NCI-H2196 treated with DMSO at 0.1 percent for 48 hours (cell line): ENCODE measurements around the gene CFDP1.
"Not testable (repeated sequence)": the region's sequence is repeated elsewhere in the genome, so short reads cannot be mapped to it uniquely, and the experiment has no call there.

ENCODE experiments used
- DNase-seq: peaks from one replicate; lab custom pipeline; 2025; ENCODE audit not compliant: unreplicated experiment; lab: John Stamatoyannopoulos, UW

The CFDP1 gene

DNA sequence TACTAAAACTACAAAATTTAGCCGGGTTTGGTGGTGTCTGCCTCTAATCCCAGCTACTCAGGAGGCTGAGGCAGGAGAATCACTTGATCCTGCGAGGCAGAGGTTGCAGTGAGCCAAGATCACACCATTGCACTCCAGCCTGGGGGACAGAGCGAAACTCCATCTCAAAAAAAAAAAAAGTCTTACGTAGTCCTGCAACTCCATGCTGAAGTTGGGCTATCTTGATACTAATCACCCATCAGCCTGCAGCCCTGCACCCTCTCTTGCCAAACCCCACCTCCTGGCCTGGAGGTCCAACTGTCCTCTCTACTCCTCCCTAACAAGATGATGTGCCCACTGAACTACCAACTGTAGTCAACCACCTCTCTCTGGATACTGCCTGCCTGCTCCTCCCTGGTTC is 26.4 kb upstream of the CFDP1 start:
- no peak for DNase-seq

DNA sequence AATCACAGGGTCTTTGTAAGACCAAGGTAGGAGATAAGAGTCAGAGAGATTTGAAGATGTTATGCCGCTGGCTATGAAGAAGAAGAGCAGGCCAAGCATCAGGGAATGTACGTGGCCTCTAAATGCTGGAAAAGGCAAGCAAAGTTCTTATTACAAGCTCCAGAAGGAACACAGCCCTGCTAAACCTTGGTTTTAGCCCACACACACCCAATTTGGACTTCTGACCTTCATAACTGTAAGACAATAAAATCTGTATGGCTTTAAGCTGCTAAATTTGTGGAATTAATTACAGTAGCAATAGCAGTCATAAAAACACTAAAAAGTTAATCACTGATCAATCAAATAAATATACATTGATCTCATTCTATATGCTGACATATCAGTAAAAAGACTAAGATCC is 25.1 kb upstream of the CFDP1 start:
- no peak for DNase-seq

DNA sequence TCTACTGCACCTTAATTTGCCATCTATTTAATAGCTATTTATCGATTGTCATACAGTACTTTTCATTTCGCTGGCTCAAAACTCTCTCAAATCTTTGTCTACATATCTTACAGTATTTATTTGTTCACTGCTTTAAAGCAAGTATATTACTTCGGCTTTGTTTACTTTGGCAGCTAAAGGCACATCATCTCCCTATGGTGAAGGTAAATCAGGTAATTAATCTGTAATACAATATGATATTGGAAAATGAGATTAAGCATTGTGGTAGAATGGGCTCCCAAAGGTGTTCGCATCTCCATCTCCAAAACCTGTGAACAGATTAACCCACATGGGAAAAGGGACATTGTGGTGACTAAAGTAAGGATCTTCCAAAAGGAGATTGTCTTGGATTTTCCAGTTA is 24.7 kb upstream of the CFDP1 start:
- no peak for DNase-seq

DNA sequence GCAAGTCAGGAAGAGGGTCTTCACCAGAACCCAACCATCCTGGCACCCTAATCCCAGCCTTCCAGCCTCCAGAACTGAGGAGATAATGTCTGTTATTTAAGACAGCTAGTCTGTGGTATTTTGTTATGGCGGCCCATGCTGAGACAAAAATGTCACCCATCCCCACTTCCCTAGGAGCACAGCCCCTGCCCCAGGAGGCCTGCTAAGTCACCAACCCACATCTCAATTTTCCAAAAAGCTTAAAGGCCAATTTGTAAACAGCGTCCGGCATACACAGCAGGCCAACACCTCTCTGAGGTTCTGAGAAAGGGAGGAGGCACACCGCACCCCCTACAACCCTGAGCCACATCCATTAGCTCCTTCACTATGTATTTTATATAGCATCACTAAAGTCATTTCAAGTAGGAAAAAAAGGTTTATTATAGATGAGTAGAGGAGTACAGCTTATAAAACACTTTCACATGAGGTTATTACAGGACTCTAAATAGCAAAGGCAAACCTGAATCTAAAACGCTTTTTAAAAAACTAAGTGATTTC is 24.2 kb upstream of the CFDP1 start:
- DNase-seq: no peak

DNA sequence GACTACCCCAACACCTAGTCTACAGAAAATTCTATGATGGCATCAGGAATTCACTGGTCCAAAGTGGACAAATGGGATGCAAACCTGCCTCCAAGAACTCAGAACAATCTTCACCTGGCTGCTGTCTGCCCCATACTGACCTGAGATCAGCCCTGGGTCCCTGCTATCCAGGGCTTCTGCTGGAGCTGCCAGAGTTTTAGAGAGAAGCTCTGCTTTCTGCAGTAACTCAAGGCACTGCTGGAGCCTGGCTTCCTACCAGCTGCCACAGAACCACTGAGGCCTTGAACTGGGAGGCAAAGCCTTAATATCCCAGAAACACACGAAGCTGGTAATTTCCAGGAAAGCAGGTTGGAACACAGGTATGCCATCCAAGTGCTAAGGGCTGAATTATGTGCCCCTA is 23.7 kb upstream of the CFDP1 start:
- DNase-seq: no peak

DNA sequence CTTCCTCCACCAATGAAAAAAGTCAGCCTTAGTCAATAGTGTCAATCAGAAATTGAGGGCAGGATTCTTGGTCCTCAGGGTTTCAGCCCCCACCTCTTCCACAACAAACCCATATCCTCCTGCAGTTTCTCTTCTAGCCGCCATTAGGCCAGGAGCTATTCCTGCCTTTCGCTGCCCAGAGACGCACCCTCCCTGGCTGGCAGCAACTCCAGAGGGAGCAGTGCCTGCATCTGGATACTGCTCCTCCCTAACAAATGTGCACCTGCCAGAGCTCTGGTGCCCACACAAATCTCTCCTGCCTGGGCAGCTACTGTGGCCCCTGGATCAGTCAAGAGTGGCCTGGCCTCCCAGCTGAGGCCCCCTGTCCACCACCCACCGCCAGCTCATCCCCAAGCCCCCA is 23.2 kb upstream of the CFDP1 start:
- not testable (repeated sequence) for DNase-seq

DNA sequence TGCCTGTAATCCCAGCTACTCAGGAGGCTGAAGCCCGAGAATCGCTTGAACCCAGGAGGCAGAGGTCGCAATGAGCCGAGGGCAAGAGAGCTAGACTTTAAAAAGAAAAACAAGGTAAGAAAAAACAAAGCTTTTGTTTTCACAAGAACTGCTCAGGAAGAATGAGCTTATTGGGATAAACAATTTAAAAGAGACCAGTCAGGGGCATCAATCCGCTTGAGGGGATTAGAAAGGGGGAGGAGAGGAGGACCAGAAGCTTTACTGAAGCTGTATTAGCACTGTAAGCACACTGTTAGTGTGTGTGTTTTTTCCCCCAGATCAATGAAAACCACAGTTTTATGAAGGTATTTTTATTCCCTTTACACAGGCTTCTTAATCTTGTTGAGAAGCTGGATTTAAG is 22.4 kb upstream of the CFDP1 start:
- no peak for DNase-seq

DNA sequence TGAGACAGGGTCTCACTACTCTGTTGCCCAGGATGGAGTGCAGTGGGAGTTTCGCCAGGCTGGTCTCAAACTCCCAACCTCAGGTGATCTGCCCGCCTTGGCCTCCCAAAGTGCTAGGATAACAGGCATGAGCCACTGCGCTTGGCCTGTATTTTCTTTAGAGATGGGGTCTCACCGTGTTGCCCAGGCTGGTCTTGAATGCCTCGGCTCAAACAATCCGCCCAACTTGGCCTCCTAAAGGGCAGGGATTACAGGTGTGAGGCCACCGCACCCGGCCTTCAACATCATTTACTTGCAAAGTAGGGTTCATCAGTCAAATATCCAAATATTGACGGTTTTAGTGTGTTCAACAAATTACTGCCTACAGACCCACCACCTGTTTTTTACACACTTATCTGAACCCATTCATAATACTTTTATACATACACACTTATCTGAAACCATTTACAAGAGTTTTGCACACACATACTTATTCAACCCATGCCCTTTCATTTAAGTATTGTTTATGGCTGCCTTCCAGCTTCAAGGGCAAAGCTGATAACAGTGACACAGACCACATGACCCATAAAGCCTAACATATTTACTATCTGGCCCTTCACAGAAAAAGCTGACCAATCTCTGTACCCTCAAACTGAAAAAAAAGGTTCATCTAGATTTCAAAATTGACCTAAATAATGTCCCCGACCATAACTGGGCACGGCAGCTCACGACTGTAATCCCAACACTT is 19.3 kb upstream of the CFDP1 start:
- DNase-seq: no peak

DNA sequence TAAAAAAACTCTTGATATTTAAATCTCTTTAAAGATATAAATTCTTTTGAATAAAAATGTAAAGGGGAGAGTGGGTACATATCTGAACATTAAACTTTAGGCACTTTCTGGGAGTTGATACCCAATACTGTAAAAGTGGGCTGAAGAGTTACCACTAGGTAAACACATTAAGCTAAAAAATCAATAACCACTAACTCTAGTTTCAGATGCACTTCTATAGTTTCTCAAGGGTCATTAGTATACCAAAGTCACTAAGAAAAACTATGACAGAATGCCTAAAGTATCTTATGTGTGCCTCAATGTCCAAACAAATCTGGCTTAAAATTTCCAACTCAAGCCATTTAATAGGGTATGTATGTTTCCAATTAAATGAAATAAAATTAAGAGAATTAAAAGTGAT is 13.1 kb upstream of the CFDP1 start:
- DNase-seq: no peak

DNA sequence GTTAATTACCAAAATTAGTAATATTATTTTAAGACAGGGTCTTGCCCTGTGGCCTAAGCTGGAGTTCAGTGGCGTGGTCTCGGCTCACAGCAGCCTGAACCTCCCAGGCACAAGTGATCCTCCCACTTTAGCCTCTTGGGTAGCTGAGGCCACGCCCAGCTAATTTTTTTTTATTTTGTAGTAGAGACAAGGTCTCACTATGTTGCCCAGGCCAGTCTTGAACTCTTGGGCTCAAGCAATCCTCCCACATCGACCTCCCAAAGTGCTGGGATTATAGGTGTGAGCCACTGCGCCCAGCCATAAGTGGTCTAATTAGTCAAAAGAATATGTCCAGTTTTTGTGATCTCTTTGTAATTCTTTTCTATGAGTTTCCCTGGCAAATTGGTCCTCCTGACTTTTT is 12.0 kb upstream of the CFDP1 start:
- no peak for DNase-seq

DNA sequence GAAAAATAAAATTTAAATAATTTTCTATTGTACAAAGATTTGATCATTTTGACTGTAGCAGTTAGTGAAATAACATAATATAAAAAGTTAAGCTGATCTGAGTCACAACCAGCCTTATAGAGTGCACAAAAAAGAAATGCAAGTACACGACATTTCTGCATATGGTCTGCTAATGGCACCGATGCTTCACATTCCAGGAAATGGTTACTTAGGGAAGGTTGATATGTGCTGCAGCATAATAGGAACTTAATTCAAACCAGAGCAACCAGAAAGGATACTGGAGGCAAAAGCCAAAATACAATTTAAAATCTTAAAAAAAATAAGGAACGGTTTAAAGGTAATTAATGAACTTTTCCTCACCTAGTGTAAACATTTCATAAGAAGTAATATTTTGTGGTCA is 10.0 kb upstream of the CFDP1 start:
- DNase-seq: no peak

DNA sequence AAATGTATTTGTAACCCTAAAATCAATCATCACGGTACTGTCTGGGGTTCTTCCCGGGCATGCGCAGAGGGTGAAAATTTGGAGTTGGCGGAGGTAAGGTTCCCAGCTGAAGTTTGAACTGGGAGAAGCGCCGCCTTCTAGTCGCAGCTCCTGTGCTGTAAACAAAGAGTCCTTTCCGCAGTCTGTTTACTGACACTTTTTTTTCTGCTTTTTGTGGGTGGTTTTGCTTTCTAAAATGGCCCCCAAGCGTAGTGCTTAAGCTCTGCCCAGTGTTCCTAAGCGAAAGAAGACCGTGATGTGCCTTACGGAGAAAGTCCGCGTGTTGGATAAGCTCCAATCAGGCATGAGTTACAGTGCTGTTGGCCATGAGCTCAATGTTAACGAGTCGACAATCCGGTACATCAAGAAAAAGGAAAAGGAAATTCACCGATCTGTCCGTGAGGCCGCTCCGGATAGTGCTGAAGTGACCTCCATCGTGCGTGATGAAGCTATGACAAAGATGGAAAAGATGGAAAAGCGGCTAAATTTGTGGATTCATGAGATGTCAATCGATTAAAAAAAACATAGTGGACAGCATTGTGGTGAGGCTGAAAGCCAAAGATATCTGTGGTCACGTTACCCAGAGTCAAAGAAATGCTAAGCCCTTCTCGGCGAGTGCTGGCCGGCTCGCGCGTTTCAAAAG is 570 bp upstream of the CFDP1 start:
- peak; percentile 65 for DNase-seq

DNA sequence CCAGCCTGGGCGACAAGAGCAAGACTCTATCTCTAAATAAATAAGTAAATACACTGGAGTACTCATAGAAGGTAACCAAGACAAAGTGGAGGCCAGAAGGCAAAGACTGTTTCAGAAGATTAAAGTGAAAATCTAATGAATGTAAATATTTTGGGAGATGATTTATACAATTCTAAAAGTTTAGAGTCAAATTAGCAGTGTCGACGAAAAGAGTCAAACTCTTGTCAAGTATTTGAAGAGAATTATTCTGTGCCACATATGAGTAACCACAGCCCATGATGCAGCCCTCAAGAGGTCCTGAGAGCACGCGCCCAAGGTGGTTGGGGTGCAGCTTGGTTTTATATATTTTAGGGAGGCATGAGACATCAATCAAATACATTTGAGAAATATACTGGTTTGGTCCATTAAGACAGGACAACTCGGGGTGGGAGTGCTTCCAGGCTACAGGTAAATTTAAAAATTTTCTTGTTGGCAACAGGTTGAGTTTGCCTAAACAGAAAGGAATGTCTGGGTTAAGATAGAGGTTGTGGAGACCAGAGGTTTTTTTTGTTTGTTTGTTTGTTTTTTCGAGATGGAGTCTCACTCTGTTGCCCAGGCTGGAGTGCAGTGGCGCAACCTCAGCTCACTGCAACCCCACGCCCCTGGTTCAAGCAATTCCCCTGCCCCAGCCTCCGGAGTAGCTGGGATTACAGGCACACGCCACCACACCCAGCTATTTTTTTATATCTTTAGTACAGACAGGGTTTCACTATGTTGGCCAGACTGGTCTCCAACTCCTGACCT is 3.5 kb downstream of the CFDP1 start:
- DNase-seq: no peak

DNA sequence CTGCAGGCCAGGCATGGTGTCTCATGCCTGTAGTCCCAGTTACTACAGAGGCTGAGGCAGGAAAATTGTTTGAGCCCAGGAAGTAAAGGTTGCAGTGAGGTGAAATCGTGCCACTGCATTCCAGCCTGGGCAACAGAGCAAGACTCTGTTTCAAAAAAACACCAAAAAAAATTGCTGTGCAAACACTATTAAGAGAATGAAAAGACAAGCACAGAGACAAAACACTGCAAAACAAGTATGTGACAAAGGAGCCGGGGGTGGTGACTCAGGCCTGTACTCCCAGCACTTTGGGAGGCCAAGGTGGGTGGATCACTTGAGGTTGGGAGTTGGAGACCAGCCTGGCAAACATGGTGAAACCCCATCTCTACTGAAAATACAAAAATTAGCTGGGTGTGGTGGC is 6.8 kb downstream of the CFDP1 start:
- DNase-seq: not testable (repeated sequence)

DNA sequence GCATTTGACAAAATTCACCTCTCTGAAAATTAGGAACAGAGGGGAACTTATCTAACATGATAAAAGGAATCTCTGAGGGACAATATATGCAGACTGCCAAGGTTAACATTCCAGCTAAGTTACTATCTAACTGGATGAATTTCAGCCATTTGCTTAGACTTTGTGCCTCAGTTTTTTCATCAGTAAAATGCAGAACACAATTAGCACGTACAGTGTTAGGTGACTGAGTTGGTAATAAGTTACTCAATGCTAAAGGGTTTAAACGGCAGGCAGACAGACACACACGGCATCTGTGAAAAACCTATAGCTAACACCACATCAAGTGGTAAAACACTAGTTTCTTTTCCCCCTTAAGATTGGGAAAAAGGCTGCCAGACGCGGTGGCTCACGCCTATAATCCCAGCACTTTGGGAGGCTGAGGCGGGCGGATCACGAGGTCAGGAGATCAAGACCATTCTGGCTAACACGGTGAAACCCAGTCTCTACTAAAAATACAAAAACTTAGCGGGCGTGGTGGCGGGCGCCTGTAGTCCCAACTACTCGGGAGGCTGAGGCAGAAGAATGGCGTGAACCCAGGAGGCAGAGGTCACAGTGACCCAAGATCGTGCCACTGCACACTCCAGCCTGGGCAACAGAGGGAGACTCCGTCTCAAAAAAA is 9.1 kb downstream of the CFDP1 start:
- not testable (repeated sequence) for DNase-seq

DNA sequence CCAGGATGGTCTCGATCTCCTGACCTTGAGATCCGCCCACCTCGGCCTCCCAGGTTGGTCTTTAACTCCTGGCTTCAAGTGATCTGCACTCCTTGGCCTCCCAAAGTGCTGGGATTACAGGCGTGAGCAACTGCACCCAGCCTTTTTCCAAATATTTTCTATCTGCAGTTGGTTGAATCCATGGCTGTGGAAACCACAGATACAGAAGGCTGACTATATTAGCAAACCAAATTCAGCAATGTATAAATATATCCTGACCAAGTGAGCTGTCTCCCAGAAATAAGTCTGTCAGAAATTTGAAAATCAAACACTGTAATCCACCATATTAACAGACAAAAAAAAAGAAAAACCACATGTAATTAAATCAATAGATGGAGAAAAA is 9.6 kb downstream of the CFDP1 start:
- no peak for DNase-seq

DNA sequence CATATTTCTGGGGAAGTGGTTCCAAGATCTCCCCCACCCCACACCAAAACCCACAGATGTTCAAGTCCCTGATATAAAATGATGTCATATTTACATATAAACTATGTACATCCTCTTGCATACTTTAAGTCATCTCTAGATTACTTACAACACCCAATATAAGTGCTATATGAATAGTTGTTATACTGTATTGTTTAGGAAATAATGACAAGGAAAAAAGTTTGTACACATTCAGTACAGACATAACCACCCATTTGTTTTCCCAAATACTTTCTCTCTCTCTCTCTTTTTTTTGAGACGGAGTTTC is 11.5 kb downstream of the CFDP1 start:
- DNase-seq: no peak

DNA sequence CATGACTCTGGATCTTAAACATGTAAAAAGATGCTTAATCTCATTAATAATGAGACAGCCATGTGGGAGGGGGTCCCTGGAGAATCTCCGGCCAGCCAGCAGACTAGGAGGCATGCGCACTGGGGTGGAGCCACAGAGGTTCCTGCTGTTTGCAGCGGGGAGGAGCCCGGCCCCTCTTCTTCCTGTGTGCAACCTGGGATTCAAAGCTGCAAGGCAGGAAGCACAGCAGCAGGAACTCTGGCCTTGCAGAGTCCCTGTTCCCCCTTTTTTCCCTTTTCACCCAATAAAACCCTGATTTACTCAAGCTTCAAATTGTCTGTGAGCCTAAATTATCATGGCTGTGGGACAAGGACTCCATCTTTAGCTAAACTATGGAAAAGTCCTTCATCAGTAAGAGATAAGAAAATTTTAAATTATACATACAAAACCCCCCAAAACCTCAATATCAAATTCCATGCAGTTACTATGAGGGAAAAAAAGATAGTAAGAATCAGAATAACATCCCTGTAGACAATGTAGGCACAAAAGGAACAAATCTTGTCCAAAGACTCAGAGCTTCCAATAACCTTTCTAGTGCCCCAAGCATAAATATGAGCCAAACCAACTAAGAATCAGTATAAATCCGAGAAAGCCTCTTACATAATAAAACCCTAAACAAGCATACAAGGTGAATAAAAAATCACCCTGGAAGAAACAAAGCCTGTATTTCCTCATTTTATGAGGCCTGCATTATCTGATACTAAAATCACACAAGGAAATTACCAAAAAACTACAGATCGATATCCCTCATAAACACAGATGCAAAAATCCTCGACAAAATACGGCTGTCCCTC is 12.1 kb downstream of the CFDP1 start:
- DNase-seq: no peak

DNA sequence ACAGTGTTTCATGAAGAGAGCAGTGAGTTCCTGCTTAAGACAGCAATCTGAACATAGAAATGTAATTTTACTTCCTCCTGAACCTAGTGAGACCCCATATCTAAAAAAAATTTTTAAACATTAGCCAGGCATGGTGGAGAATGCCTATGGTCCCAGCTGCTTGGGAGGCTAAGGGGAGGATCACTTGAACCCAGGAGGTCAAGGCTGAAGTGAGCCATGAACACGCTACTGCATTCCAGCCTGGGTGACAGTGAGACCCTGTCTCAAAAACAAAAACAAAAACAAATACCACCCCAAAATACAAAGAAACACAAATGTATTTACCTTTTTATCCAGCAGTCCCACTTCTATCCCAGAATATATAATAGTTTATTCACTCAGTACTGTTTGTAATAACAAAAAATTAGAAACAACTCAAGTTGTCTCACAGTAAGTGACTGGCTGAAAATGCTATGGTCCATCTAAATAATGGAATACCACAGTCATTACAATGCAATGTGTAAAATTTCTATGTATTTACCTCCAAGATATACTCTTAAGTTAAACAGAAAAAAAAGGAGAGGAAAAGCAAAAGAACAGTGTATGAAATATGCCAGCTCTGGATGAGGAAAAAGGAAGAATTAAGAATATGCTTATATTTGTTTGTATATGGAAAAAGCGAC is 16.3 kb downstream of the CFDP1 start:
- DNase-seq: no peak
